Measurements from ENCODE around the gene MRPS10. TPM values are rescaled to one million over a fixed set of nuclear protein-coding genes. Genes with fewer than 3 reads are reported as not detected.

MRPS10 gene
- total RNA-seq, 4 donors from 2014 or later, result 14.3 to 24.5 (median 23.0) TPM

DNA sequence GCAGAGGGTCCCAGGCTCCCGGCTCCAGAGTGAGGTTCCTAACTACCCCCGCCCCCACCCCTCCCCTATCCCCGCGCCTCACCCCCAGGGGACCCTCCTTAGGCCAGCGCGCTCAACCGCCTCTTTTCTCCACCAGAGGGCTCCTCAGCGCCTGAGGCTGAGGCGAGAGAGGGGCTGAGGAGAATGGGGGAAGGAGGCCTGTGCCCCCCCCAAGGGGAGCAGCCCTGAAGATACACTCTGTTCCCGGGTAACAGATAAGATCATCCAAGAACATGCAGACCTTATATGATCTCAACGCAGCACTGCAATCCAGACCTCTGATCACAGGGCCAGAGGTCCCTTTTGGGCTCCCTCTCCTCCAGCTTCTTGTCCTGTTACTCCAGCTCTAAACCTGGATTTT lies 43.3 kb upstream of the MRPS10 start:
- Histone ChIP-seq H3K27ac (peak overlapping the region in 3 of 4 donors; percentile 30 to 68 (median 54)), H3K27me3 (no peaks in the 10 kb centered on the region), H3K36me3 (peaks cover 0 to 10% (median 0%) of the 10 kb centered on the region in 3 donors), H3K4me1 (peaks cover 0 to 17% (median 0%) of the 10 kb centered on the region in 4 donors), H3K9me3 (no peaks in the 10 kb centered on the region), H3K4me3 (no peak overlapping the region)
- TF ChIP-seq, protein P1, sequence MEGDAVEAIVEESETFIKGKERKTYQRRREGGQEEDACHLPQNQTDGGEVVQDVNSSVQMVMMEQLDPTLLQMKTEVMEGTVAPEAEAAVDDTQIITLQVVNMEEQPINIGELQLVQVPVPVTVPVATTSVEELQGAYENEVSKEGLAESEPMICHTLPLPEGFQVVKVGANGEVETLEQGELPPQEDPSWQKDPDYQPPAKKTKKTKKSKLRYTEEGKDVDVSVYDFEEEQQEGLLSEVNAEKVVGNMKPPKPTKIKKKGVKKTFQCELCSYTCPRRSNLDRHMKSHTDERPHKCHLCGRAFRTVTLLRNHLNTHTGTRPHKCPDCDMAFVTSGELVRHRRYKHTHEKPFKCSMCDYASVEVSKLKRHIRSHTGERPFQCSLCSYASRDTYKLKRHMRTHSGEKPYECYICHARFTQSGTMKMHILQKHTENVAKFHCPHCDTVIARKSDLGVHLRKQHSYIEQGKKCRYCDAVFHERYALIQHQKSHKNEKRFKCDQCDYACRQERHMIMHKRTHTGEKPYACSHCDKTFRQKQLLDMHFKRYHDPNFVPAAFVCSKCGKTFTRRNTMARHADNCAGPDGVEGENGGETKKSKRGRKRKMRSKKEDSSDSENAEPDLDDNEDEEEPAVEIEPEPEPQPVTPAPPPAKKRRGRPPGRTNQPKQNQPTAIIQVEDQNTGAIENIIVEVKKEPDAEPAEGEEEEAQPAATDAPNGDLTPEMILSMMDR (IDR thresholded peaks at IDR 0.05), result peak in 5 of 6 experiments; percentile 28 to 55 (median 46)
- TF ChIP-seq POLR2A (IDR thresholded peaks at IDR 0.05), result no peak
- peak in 2 of 3 donors; percentile 63 to 65 for DNase-seq

DNA sequence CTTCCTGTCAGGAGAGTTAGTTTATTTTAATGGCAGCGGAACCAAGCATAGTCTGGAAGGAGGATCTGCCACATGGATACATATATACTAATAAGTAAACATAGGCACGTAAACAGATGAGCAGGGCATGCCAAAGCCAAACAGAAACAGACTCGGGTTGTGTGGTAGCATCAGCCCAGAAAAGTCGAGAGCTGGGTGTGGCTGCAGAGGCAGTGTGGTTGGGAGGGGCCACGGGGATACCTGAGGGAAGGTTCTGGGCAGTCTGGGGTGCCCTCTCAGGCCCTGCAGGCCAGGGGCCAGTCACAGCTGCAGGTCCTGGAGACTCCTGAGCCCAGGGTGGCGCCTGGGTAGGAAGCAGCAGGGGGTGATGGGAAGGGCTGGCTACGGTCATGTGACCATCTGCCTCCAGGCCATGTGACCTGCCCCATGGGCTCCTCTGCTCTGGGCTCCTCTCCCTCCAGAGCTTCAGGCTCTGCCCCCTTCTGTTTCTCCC lies 42.8 kb upstream of the MRPS10 start:
- H3K27me3 ChIP-seq, result no peaks in the 10 kb centered on the region
- DNase-seq, result peak in 1 of 3 donors; percentile 44
- H3K9me3 ChIP-seq, result no peaks in the 10 kb centered on the region
- H3K4me3 ChIP-seq, result no peak overlapping the region
- peaks cover 0 to 10% (median 0%) of the 10 kb centered on the region in 3 donors for H3K36me3 ChIP-seq
- H3K27ac ChIP-seq, result peak overlapping the region in 3 of 4 donors; percentile 30 to 68 (median 54)
- TF ChIP-seq, protein P1 (IDR thresholded peaks at IDR 0.05), result no peak
- no peak for TF ChIP-seq POLR2A (IDR thresholded peaks at IDR 0.05)
- peaks cover 0 to 17% (median 0%) of the 10 kb centered on the region in 4 donors for H3K4me1 ChIP-seq

DNA sequence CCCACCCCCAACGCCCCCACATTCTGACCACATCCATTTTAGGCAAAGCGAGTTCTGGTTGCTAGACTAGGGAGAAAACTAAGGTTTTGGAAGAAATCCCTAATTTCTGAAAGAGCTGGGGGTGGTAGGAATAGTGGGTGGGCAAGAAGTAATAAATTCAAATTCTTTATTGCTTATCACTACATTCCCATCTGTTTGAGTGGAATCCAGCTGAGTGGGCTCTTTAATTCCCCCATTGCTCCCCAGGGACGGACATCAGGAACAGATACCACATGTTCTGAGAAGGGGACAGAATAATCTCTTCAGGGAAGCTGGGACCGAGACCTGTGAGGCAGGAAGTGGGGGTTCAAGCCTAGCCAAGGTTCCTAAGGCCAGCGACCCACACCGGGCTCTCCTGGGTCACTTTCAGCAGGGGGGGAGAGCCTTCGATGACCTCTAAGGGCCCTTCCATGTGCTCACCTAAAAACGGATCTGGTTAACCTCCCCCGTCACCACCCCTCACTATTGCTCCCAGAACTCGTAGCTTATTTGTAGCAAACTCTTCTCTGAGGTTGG lies 42.3 kb upstream of the MRPS10 start:
- Histone ChIP-seq H3K27me3 (no peaks in the 10 kb centered on the region), H3K36me3 (peaks cover 0 to 13% (median 0%) of the 10 kb centered on the region in 3 donors), H3K9me3 (no peaks in the 10 kb centered on the region), H3K4me1 (peaks cover 0 to 17% (median 0%) of the 10 kb centered on the region in 4 donors), H3K4me3 (no peak overlapping the region), H3K27ac (peak overlapping the region in 3 of 4 donors; percentile 30 to 68 (median 54))
- DNase-seq, result peak in 1 of 3 donors; percentile 32
- TF ChIP-seq, protein P1 (IDR thresholded peaks at IDR 0.05), result no peak
- no peak for TF ChIP-seq POLR2A (IDR thresholded peaks at IDR 0.05)

DNA sequence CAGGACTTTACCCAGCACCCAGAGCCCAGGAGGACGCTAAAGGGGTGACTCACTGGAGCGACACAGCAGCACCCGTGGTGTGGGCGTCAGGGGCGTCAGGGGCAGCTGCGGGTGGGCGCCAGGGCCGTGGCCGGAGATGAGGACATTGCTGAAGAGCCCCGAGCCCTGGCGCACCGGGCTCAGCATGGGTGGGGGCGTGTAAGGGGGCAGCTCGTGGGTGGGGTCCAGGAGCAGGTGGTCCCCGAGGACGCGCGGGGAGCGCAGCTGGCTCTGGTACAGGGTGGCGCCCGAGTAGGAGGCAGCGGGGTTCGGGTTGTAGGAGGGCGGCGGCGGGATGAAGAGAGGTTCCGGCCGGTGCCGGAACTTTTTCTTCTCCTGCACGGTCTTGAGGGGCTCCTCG lies 41.6 kb upstream of the MRPS10 start:
- H3K27ac ChIP-seq, result peak overlapping the region in 2 of 4 donors; percentile 54 to 68
- no peaks in the 10 kb centered on the region for H3K9me3 ChIP-seq
- DNase-seq, result no peak
- H3K36me3 ChIP-seq, result peaks cover 0 to 19% (median 0%) of the 10 kb centered on the region in 3 donors
- no peaks in the 10 kb centered on the region for H3K27me3 ChIP-seq
- H3K4me1 ChIP-seq, result peaks cover 0 to 17% (median 0%) of the 10 kb centered on the region in 4 donors
- no peak for TF ChIP-seq POLR2A (IDR thresholded peaks at IDR 0.05)
- H3K4me3 ChIP-seq, result no peak overlapping the region

DNA sequence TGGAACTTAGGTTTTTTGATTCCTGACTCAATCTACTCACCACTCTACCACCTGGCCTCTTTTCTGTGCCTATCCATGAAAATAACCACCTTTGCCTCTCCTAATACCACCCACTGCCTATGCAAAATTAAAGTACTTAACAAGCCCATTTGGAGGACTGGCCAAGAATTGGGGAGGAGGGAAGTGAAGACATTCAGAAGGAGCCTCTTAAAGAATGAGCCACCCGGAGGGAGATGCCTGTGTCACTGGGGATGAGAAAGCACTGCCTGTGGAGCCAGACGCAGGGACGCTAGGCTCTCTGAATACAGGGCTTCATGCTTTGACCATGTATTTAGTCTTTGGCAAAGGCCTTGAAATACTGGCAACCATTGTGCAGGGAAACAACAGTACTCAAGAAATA lies 40.0 kb upstream of the MRPS10 start:
- Histone ChIP-seq H3K27me3 (no peaks in the 10 kb centered on the region), H3K27ac (no peak overlapping the region), H3K4me1 (peaks cover 0 to 17% (median 0%) of the 10 kb centered on the region in 4 donors), H3K9me3 (no peaks in the 10 kb centered on the region), H3K4me3 (no peak overlapping the region), H3K36me3 (peaks cover 0 to 25% (median 0%) of the 10 kb centered on the region in 3 donors)
- no peak for DNase-seq
- TF ChIP-seq, protein P1 (IDR thresholded peaks at IDR 0.05), result no peak
- no peak for TF ChIP-seq POLR2A (IDR thresholded peaks at IDR 0.05)

DNA sequence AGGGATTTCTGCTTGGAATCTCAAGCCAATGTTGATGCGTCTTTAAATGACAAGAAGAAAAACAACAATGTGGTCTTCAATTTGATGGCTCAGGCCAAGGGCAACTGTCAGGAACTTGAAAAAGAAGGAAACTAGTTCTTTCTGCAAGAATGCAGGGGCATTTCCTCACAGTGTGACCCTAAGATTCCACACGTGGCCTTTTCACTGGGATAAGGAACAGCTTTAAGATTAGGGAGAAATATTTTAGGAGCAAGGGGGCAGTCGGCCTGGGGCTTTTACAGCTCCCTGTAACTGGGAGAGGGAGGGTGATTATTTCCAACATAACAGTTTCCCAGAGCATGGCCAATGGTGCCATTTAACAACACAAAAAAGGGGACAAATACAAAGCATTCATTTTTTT lies 39.4 kb upstream of the MRPS10 start:
- H3K27me3 ChIP-seq, result no peaks in the 10 kb centered on the region
- peaks cover 0 to 22% (median 0%) of the 10 kb centered on the region in 4 donors for H3K4me1 ChIP-seq
- H3K27ac ChIP-seq, result no peak overlapping the region
- no peak for TF ChIP-seq POLR2A (IDR thresholded peaks at IDR 0.05)
- TF ChIP-seq, protein P1 (IDR thresholded peaks at IDR 0.05), result no peak
- no peak overlapping the region for H3K4me3 ChIP-seq
- no peak for DNase-seq
- no peaks in the 10 kb centered on the region for H3K9me3 ChIP-seq
- H3K36me3 ChIP-seq, result peaks cover 0 to 25% (median 0%) of the 10 kb centered on the region in 3 donors

Measured in Peyer's patch (tissue), 4 donors.